ENCODE data around the gene ACVR1. TPM values are rescaled to one million over a fixed set of nuclear protein-coding genes. Genes with fewer than 3 reads are reported as not detected.

ACVR1 gene
- total and polyA plus RNA-seq, 2 donors (not counting 1 experiment from before 2014, with no cell fraction given), result 42.9 to 72.1 TPM

- Histone ChIP-seq H2AFZ (ENCODE audit: low read length) (no peak overlapping the region), H3K27me3 (ENCODE audit: control insufficient read depth, insufficient read depth, low read length) (no peaks in the 10 kb centered on the region), H3K9ac (ENCODE audit: insufficient read depth, low read length) (no peak overlapping the region), H3K4me2 (ENCODE audit: extremely low read depth, insufficient read depth, low read length) (no peak overlapping the region), H3K36me3 (ENCODE audit: control insufficient read depth, insufficient read depth, low read length) (no peaks in the 10 kb centered on the region), H3K4me1 (ENCODE audit: control insufficient read depth, extremely low read depth, insufficient read depth, low read length) (no peaks in the 10 kb centered on the region), H3K4me3 (replicated peaks in 1 of 4; ENCODE audit: control extremely low read depth in 1 of 4, insufficient read depth in 1 of 4, low read depth in 3 of 4, low read length in 4 of 4) (no peak overlapping the region), H3K9me3 (ENCODE audit: control insufficient read depth, insufficient read depth, low read depth, low read length) (no peaks in the 10 kb centered on the region), H3K79me2 (ENCODE audit: control insufficient read depth, insufficient read depth, low read length) (no peaks in the 10 kb centered on the region), H3K27ac (ENCODE audit: insufficient read depth, low read length) (no peak overlapping the region), H4K20me1 (ENCODE audit: control insufficient read depth, extremely low read depth, insufficient read depth, low read length) (no peaks in the 10 kb centered on the region)
- DNase-seq (ENCODE audit: low read depth in 2 of 2), result no peak
- TF ChIP-seq CTCF (conservative IDR thresholded peaks at IDR 0.05 in 1 of 2, IDR thresholded peaks at IDR 0.05 in 1 of 2; ENCODE audit: low read depth in 1 of 2, low read length in 2 of 2), result no peak
- TF ChIP-seq EZH2 (IDR thresholded peaks at IDR 0.05; ENCODE audit: low read length, missing control alignments), result no peak
Measured at GRCh38 chr2:157922815-157923214, 46.7 kb upstream of the ACVR1 start.

- no peak overlapping the region for H2AFZ ChIP-seq (ENCODE audit: low read length)
- H3K9ac ChIP-seq (ENCODE audit: insufficient read depth, low read length), result no peak overlapping the region
- no peaks in the 10 kb centered on the region for H4K20me1 ChIP-seq (ENCODE audit: control insufficient read depth, extremely low read depth, insufficient read depth, low read length)
- H3K36me3 ChIP-seq (ENCODE audit: control insufficient read depth, insufficient read depth, low read length), result no peaks in the 10 kb centered on the region
- no peaks in the 10 kb centered on the region for H3K4me1 ChIP-seq (ENCODE audit: control insufficient read depth, extremely low read depth, insufficient read depth, low read length)
- TF ChIP-seq CTCF (conservative IDR thresholded peaks at IDR 0.05 in 1 of 2, IDR thresholded peaks at IDR 0.05 in 1 of 2; ENCODE audit: low read depth in 1 of 2, low read length in 2 of 2), result no peak
- TF ChIP-seq EZH2 (IDR thresholded peaks at IDR 0.05; ENCODE audit: low read length, missing control alignments), result no peak
- H3K4me3 ChIP-seq (replicated peaks in 1 of 4; ENCODE audit: control extremely low read depth in 1 of 4, insufficient read depth in 1 of 4, low read depth in 3 of 4, low read length in 4 of 4), result no peak overlapping the region
- H3K27ac ChIP-seq (ENCODE audit: insufficient read depth, low read length), result no peak overlapping the region
- no peaks in the 10 kb centered on the region for H3K27me3 ChIP-seq (ENCODE audit: control insufficient read depth, insufficient read depth, low read length)
- H3K9me3 ChIP-seq (ENCODE audit: control insufficient read depth, insufficient read depth, low read depth, low read length), result no peaks in the 10 kb centered on the region
- no peaks in the 10 kb centered on the region for H3K79me2 ChIP-seq (ENCODE audit: control insufficient read depth, insufficient read depth, low read length)
- no peak overlapping the region for H3K4me2 ChIP-seq (ENCODE audit: extremely low read depth, insufficient read depth, low read length)
- no peak for DNase-seq (ENCODE audit: low read depth in 2 of 2)
Measured at GRCh38 chr2:157922336-157922735, 46.2 kb upstream of the ACVR1 start.

GRCh38 chr2:157920736-157921135 lies 44.6 kb upstream of the ACVR1 start:
- Histone ChIP-seq H3K9me3 (ENCODE audit: control insufficient read depth, insufficient read depth, low read depth, low read length) (no peaks in the 10 kb centered on the region), H3K36me3 (ENCODE audit: control insufficient read depth, insufficient read depth, low read length) (no peaks in the 10 kb centered on the region), H3K9ac (ENCODE audit: insufficient read depth, low read length) (no peak overlapping the region), H3K4me2 (ENCODE audit: extremely low read depth, insufficient read depth, low read length) (no peak overlapping the region), H3K27me3 (ENCODE audit: control insufficient read depth, insufficient read depth, low read length) (no peaks in the 10 kb centered on the region), H3K79me2 (ENCODE audit: control insufficient read depth, insufficient read depth, low read length) (no peaks in the 10 kb centered on the region), H3K4me3 (replicated peaks in 1 of 4; ENCODE audit: control extremely low read depth in 1 of 4, insufficient read depth in 1 of 4, low read depth in 3 of 4, low read length in 4 of 4) (no peak overlapping the region), H3K4me1 (ENCODE audit: control insufficient read depth, extremely low read depth, insufficient read depth, low read length) (no peaks in the 10 kb centered on the region), H2AFZ (ENCODE audit: low read length) (no peak overlapping the region), H4K20me1 (ENCODE audit: control insufficient read depth, extremely low read depth, insufficient read depth, low read length) (no peaks in the 10 kb centered on the region), H3K27ac (ENCODE audit: insufficient read depth, low read length) (no peak overlapping the region)
- DNase-seq (ENCODE audit: low read depth in 2 of 2), result no peak
- no peak for TF ChIP-seq EZH2 (IDR thresholded peaks at IDR 0.05; ENCODE audit: low read length, missing control alignments)
